ENCODE results near the gene BCKDHB. TPM values are rescaled to one million over a fixed set of nuclear protein-coding genes. Genes with fewer than 3 reads are reported as not detected.

The BCKDHB gene
- total RNA-seq, 3 donors from 2014 or later (not counting 1 experiment from before 2014, with no cell fraction given) = 11.1 to 13.7 (median 12.8) TPM

- ATAC-seq (no peak), DNase-seq (no peak)
- Histone ChIP-seq H3K9me3 (ENCODE audit: control insufficient read depth, insufficient read depth, low read length) (no peaks in the 10 kb centered on the region), H3K36me3 (ENCODE audit: control insufficient read depth, insufficient read depth, low read length) (no peaks in the 10 kb centered on the region), H3K27me3 (ENCODE audit: control insufficient read depth, insufficient read depth, low read length) (no peaks in the 10 kb centered on the region), H3K4me1 (ENCODE audit: control insufficient read depth, insufficient read depth, low read length) (no peaks in the 10 kb centered on the region), H3K27ac (ENCODE audit: low read length) (no peak overlapping the region), H3K4me3 (ENCODE audit: low read length) (no peak overlapping the region)
- no peaks in the 10 kb centered on the region for H3K9me3 Mint-ChIP-seq
- no peaks in the 10 kb centered on the region for H3K27me3 Mint-ChIP-seq (ENCODE audit: low read depth in 2 of 2)
- H3K4me3 Mint-ChIP-seq = no peak overlapping the region
- no peak overlapping the region for H3K27ac Mint-ChIP-seq
- no peaks in the 10 kb centered on the region for H3K36me3 Mint-ChIP-seq
- peaks cover 7 to 10% of the 10 kb centered on the region in 2 donors for H3K4me1 Mint-ChIP-seq
- intact Hi-C loops (cut with micrococcal nuclease) = no loop called here
- TF ChIP-seq CTCF (IDR thresholded peaks at IDR 0.05) = no peak
Observed at GRCh38 chr6:80254716-80255115, 148.2 kb downstream of the BCKDHB start.

- no peaks in the 10 kb centered on the region for H3K4me1 ChIP-seq (ENCODE audit: control insufficient read depth, insufficient read depth, low read length)
- Mint-ChIP-seq H3K4me1 (no peaks in the 10 kb centered on the region), H3K27me3 (ENCODE audit: low read depth in 2 of 2) (no peaks in the 10 kb centered on the region), H3K4me3 (no peak overlapping the region), H3K36me3 (no peaks in the 10 kb centered on the region), H3K27ac (no peak overlapping the region), H3K9me3 (peaks cover 0 to 2% of the 10 kb centered on the region in 2 donors)
- ATAC-seq = no peak
- H3K27me3 ChIP-seq (ENCODE audit: control insufficient read depth, insufficient read depth, low read length) = no peaks in the 10 kb centered on the region
- no peaks in the 10 kb centered on the region for H3K9me3 ChIP-seq (ENCODE audit: control insufficient read depth, insufficient read depth, low read length)
- no peak overlapping the region for H3K27ac ChIP-seq (ENCODE audit: low read length)
- no peaks in the 10 kb centered on the region for H3K36me3 ChIP-seq (ENCODE audit: control insufficient read depth, insufficient read depth, low read length)
- intact Hi-C loops (cut with micrococcal nuclease) = no loop called here
- no peak overlapping the region for H3K4me3 ChIP-seq (ENCODE audit: low read length)
- TF ChIP-seq CTCF (IDR thresholded peaks at IDR 0.05) = no peak
- no peak for DNase-seq
Observed at GRCh38 chr6:80256691-80257090, 150.2 kb downstream of the BCKDHB start.

GRCh38 chr6:80259118-80259517 lies 152.6 kb downstream of the BCKDHB start:
- intact Hi-C loops (cut with micrococcal nuclease) = no loop called here
- H3K4me3 ChIP-seq (ENCODE audit: low read length) = no peak overlapping the region
- no peaks in the 10 kb centered on the region for H3K9me3 ChIP-seq (ENCODE audit: control insufficient read depth, insufficient read depth, low read length)
- TF ChIP-seq CTCF (IDR thresholded peaks at IDR 0.05) = no peak
- 99% methylated on average over 4 of the region's 4 CpGs for WGBS (ENCODE audit: insufficient coverage)
- Mint-ChIP-seq H3K27me3 (ENCODE audit: low read depth in 2 of 2) (no peaks in the 10 kb centered on the region), H3K27ac (no peak overlapping the region), H3K4me3 (no peak overlapping the region), H3K4me1 (no peaks in the 10 kb centered on the region), H3K9me3 (peaks cover 0 to 2% of the 10 kb centered on the region in 2 donors), H3K36me3 (no peaks in the 10 kb centered on the region)
- no peaks in the 10 kb centered on the region for H3K4me1 ChIP-seq (ENCODE audit: control insufficient read depth, insufficient read depth, low read length)
- ATAC-seq (no peak), DNase-seq (no peak)
- no peaks in the 10 kb centered on the region for H3K27me3 ChIP-seq (ENCODE audit: control insufficient read depth, insufficient read depth, low read length)
- no peaks in the 10 kb centered on the region for H3K36me3 ChIP-seq (ENCODE audit: control insufficient read depth, insufficient read depth, low read length)
- no peak overlapping the region for H3K27ac ChIP-seq (ENCODE audit: low read length)

GRCh38 chr6:80263585-80263984 lies 157.1 kb downstream of the BCKDHB start:
- Mint-ChIP-seq H3K27ac (no peak overlapping the region), H3K9me3 (peaks cover 0 to 2% of the 10 kb centered on the region in 2 donors), H3K27me3 (ENCODE audit: low read depth in 2 of 2) (no peaks in the 10 kb centered on the region), H3K4me1 (no peaks in the 10 kb centered on the region), H3K36me3 (no peaks in the 10 kb centered on the region), H3K4me3 (no peak overlapping the region)
- DNase-seq (no peak), ATAC-seq (no peak)
- WGBS (ENCODE audit: insufficient coverage) = 88% methylated on average over 2 of the region's 3 CpGs
- Histone ChIP-seq H3K4me1 (ENCODE audit: control insufficient read depth, insufficient read depth, low read length) (no peaks in the 10 kb centered on the region), H3K36me3 (ENCODE audit: control insufficient read depth, insufficient read depth, low read length) (no peaks in the 10 kb centered on the region), H3K27ac (ENCODE audit: low read length) (no peak overlapping the region), H3K4me3 (ENCODE audit: low read length) (no peak overlapping the region), H3K27me3 (ENCODE audit: control insufficient read depth, insufficient read depth, low read length) (no peaks in the 10 kb centered on the region), H3K9me3 (ENCODE audit: control insufficient read depth, insufficient read depth, low read length) (no peaks in the 10 kb centered on the region)
- no peak for TF ChIP-seq CTCF (IDR thresholded peaks at IDR 0.05)
- intact Hi-C loops (cut with micrococcal nuclease) = no loop called here
